Measurements from ENCODE around the gene TNS2.
"Not testable (repeated sequence)": the region's sequence is repeated elsewhere in the genome, so short reads cannot be mapped to it uniquely, and the experiment has no call there.

TNS2 gene

DNA sequence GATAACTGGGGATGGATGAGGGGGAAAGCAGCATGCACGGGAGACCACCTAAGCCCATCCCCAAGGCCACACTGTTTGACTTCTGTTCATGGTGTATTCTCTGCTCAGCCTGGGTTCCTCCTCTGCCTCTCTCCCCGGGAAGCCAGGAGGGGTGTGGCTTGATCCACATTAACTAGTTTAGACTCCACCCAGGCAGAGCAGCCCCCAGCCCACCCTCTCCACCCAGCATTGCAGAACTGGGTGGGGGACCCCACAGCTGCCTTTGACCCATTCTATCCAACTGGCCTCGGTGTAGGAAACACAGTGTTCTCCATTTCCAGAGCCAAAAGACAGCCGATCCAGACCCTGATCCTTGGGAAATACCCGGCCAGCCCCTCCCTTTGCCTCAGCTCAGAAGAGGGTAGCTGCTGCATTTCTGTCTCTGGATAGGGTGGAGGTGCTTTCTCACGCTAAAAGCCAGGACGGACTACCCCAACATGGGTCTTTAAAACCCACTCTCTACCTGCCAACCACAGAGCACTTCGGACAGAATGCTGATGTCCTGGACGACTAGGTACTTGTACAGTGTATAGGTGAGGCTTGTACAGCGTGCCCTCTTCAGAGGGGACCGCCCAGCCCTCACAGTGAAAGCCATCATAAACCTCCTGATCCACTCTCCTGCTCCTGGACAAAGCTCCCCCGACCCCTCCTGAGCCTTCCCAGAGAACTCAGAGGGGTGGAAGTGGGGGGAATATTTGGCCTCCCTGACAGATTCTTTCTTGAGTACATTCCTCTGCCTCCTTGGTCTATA, 20.0 kb downstream of the TNS2 start:
- DNase-seq (ENCODE audit: low read depth in 3 of 3), result no peak

- no peak for DNase-seq (ENCODE audit: low read depth in 3 of 3)
These were observed 21.1 kb downstream of the TNS2 start for GRCh38 chr12:53070877-53071492.

DNA sequence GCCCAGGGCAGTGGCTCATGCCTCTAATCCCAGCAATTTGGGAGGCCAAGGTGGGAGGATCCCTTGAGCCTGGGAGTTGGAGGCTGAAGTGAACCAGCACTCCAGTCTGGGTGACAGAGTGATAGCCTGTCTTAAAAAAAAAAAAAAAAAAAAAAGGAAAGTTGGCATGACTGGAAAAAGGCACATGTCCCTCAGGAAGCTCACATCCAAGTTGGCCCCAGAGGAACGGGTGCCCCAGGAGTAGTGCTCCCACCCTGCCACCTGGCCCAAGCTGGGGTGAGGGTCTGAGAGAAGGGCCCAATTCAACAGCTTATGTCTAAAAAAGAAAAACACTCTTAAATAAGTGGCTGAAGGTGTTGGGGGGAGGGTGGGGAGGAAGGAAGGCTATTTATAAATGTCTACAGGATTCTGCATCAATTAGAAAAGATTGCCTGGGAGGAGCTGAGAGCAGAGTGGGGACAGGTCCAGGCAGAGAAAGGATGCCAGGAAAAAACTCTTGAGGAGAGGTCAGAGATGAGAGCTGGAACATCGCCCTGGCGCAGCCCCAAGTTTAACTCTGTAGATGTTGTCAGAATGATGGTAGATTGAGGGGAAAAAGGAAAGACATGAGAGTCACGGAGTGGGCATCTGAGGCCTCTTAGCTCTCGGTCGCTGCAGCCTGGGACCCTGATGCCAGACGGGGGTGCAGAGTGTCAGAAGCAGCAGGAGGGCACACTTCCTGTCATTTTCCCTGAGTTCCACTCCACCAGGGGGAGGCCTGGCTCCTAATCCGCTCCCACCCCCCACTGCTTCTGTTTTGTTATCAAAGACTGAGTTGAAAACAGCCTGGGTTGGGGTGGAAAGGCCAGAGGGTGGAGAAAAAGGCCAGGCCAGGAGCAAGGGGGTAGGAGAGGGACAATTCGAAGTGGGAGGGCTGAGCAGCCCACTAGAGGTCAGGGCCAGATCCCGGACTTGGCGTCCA, 22.0 kb downstream of the TNS2 start:
- no peak for DNase-seq (ENCODE audit: low read depth in 3 of 3)

DNA sequence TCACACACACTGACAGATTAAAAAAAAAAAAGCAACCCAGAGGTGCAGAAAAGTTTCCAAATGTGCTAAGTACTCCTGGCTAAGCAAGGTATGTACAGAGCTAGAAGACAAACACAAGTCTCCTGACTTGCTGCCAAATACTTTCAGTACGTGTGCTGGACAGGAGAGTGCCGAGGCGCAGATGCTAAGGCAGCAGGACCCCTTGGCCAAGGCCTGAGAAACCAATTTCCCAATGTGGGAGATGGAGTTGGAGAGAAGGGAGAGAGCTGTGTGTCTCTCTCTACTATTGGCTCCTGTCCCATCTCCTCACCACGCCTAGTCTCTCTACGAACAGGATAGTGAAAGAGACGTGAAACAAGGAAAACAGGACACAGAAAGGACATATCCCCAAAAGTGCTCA, 24.0 kb downstream of the TNS2 start:
- no peak for DNase-seq (ENCODE audit: low read depth in 3 of 3)

GRCh38 chr12:53074283-53074998, 24.6 kb downstream of the TNS2 start:
- DNase-seq (ENCODE audit: low read depth in 3 of 3), result no peak

DNA sequence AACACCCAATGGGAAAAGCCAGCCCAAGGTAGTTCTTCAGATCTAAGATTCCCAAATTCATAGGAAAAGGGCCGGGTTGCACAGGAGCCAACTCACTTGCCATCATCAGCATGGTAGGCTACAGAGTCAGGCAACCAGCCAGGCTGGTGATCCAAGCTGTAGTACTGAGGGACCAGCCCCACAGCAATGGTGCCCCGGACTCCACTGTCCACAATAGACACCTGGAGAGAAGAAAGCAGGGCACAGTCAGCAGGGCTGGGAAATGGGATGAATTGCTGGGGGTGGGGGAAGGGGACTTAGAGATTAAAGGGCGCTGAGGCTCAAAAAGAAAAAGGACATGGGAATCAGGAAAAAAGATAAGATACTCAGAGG, 25.1 kb downstream of the TNS2 start:
- DNase-seq (ENCODE audit: low read depth in 3 of 3), result no peak

- DNase-seq (ENCODE audit: low read depth in 3 of 3), result no peak
These were observed 26.6 kb downstream of the TNS2 start for GRCh38 chr12:53076461-53076860.

DNA sequence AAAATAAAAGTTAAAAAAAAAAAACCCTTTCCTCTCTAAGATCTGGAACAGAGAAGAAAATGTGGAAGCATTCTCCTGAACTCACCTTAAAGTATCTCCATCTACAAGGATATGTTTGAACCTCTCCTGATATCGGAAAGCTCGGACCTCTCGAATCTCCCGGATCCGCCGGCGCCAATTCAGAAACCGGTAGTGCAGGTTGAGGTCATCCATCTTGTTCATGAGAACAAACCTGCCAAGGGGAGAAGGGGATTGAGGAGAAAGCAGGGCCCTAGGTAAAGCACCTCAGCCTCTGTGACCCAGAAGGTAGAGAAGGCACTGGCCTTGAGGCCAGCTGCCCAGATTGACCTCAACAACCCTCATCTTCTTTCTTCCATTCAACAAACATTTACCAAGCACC, 27.2 kb downstream of the TNS2 start:
- DNase-seq (ENCODE audit: low read depth in 3 of 3), result no peak

- DNase-seq (ENCODE audit: low read depth in 3 of 3), result no peak
These were observed 28.8 kb downstream of the TNS2 start for GRCh38 chr12:53078425-53079225.

GRCh38 chr12:53079226-53080117, 29.6 kb downstream of the TNS2 start, which contains the start of gene SPRYD3:
TSS of gene SPRYD3 (minus strand) at chr12:53079390. CDS start at chr12:53079333, 57 bp downstream.
- DNase-seq (ENCODE audit: low read depth in 3 of 3), result peak; percentile 94 to 95 (median 94)

DNA sequence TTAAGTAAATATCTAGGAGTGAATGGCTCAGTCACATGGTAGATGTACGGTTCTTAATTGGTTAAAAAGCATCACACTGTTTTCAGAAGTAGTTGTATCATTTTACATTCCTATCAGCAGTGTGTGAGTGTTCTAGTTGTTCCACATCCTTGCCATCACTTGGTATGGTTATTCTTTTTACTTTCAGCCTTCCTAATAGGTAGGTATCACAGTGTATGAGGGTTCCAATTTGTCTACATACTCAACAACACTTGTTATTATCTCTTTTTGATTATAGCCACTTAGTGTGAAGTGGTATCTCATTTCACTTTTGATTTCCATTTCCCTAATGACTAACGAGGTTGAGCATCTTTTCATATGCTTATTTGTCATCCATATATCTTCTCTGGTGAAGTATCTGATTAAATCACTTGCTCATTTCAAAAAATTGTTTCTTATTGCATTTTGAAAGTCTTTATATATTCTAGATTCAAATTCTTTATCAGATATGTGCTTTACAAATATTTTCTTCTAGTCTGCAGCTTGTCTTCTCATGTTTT, 32.8 kb downstream of the TNS2 start:
- DNase-seq (ENCODE audit: low read depth in 3 of 3), result no peak

DNA sequence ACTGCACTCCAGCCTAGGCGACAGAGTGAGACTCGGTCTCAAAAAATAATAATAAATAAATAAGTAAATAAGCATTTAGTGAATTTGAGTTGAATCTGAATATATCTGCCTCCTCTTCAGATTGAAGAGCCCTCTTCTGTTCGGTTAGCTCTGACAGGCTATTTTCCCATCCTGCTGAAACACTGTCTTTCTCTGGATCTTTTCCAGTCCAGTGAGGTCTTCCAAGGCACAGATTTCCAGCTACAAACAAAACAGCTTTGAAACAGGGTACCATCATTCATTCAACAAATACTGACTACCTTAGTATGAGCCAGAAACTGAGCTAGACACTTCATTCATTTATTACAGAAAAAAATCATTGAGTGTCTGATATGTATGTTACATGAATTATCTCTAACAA, 36.5 kb downstream of the TNS2 start:
- no peak for DNase-seq (ENCODE audit: low read depth in 3 of 3)

DNA sequence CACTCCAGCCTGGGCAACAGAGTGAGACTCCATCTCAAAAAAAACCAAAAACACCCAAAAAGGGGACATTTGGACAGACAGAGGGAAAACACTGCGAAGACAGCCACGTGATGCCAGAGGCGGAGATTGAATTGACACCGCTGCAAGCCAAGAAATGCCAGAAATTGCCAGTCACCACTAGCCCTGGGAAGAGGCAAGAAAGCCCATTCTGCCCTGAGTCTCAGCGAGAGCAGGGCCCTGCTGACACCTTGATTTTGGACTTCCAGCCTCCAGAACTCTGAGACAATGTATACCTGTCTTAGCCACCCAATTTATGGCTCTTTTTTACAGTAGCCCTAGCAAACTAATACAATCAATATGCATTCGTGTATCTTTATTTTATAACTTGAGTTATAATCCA, 40.2 kb downstream of the TNS2 start:
- DNase-seq (ENCODE audit: low read depth in 3 of 3), result no peak

DNA sequence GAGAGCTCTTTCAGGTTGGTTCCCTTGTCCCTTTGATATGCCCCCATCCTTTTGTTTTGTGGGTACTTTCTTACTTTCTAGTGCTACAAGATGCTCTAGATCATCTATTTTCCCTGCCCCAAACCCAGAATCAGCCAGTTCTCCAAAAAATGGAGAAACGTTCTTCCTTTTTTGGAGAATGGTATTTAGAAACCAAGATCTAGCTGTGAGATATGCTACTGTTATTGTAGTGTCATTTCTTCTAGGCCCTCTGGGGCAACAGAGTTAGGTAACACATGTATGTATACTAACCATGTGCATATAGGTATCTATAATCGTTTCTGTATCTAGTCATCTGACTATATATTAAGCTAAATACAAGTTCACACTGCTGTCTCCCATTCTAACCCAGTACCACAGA, 40.7 kb downstream of the TNS2 start:
- no peak for DNase-seq (ENCODE audit: low read depth in 3 of 3)

- DNase-seq (ENCODE audit: low read depth in 3 of 3), result no peak
These were observed 41.9 kb downstream of the TNS2 start for GRCh38 chr12:53091756-53092155.

- no peak for DNase-seq (ENCODE audit: low read depth in 3 of 3)
These were observed 44.0 kb downstream of the TNS2 start for GRCh38 chr12:53093777-53094393.

DNA sequence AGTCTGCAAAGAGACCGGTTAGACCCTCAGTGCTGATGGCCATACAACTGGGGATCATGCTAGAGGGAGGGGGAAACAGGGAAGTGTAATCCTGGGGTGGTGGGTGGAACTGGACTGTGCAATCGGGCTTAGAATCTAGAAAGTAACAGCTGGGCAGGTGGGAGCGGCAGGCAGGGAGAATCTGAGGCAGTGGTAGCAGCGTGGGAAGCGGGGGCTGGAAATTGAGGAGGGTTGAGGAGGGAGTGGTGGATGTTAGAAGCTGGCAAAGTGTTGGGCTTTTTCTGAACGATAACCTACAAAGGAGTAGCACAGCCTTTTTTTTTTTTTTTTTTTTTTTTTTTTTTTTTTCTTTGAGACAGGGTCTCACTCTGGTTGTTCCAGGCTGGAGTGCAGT, 44.5 kb downstream of the TNS2 start:
- no peak for DNase-seq (ENCODE audit: low read depth in 3 of 3)

- DNase-seq (ENCODE audit: low read depth in 3 of 3), result not testable (repeated sequence)
These were observed 45.1 kb downstream of the TNS2 start for GRCh38 chr12:53094796-53095595.

All from stimulated activated CD4-positive, alpha-beta T cell treated with anti-CD3 and anti-CD28 coated beads, TNF-alpha, amount 100 ng/mL, for 4 hours (primary cell).